ENCODE measurements around the gene EML2.

Gene EML2

DNA sequence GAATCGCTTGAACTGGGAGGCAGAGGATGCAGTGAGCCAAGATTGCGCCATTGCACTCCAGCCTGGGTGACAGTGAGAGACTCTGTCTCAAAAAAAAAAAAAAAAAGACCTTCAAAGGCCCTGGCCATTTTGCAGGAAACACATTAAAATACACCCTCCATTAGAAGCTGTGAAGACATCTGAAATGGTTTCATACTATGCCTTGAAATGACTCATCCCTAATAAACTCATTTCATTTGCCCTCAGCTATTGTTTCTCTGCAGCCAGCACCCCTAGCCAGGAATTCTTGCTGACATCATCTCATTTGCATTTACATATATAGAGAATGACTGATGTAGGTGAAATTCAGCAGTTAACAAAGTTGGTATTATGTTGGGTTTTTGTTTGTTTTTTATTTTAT is 8.7 kb downstream of the EML2 start (continued):
- TF ChIP-seq ZNF610 (tag by site-specific recombination; IDR thresholded peaks at IDR 0.05; ENCODE audit: borderline replicate concordance), result no peak
- no peak for TF ChIP-seq ZNF747 (tag by site-specific recombination; IDR thresholded peaks at IDR 0.05)
- TF ChIP-seq, protein P1, sequence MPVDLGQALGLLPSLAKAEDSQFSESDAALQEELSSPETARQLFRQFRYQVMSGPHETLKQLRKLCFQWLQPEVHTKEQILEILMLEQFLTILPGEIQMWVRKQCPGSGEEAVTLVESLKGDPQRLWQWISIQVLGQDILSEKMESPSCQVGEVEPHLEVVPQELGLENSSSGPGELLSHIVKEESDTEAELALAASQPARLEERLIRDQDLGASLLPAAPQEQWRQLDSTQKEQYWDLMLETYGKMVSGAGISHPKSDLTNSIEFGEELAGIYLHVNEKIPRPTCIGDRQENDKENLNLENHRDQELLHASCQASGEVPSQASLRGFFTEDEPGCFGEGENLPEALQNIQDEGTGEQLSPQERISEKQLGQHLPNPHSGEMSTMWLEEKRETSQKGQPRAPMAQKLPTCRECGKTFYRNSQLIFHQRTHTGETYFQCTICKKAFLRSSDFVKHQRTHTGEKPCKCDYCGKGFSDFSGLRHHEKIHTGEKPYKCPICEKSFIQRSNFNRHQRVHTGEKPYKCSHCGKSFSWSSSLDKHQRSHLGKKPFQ (tag by site-specific recombination; IDR thresholded peaks at IDR 0.05), result no peak
- no peak for TF ChIP-seq ZNF561 (tag by site-specific recombination; IDR thresholded peaks at IDR 0.05; ENCODE audit: borderline replicate concordance)
- TF ChIP-seq ZNF585B (tag by site-specific recombination; IDR thresholded peaks at IDR 0.05), result no peak
- TF ChIP-seq, protein P2, sequence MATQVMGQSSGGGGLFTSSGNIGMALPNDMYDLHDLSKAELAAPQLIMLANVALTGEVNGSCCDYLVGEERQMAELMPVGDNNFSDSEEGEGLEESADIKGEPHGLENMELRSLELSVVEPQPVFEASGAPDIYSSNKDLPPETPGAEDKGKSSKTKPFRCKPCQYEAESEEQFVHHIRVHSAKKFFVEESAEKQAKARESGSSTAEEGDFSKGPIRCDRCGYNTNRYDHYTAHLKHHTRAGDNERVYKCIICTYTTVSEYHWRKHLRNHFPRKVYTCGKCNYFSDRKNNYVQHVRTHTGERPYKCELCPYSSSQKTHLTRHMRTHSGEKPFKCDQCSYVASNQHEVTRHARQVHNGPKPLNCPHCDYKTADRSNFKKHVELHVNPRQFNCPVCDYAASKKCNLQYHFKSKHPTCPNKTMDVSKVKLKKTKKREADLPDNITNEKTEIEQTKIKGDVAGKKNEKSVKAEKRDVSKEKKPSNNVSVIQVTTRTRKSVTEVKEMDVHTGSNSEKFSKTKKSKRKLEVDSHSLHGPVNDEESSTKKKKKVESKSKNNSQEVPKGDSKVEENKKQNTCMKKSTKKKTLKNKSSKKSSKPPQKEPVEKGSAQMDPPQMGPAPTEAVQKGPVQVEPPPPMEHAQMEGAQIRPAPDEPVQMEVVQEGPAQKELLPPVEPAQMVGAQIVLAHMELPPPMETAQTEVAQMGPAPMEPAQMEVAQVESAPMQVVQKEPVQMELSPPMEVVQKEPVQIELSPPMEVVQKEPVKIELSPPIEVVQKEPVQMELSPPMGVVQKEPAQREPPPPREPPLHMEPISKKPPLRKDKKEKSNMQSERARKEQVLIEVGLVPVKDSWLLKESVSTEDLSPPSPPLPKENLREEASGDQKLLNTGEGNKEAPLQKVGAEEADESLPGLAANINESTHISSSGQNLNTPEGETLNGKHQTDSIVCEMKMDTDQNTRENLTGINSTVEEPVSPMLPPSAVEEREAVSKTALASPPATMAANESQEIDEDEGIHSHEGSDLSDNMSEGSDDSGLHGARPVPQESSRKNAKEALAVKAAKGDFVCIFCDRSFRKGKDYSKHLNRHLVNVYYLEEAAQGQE (tag by site-specific recombination; IDR thresholded peaks at IDR 0.05), result no peak
- TF ChIP-seq BCL11A (tag by site-specific recombination; IDR thresholded peaks at IDR 0.05; ENCODE audit: low read depth), result peak; percentile 52; the same call in 1 of the 2 replicates
- TF ChIP-seq ZBTB1 (tag by site-specific recombination; IDR thresholded peaks at IDR 0.05), result no peak
- TF ChIP-seq ZNF266 (tag by site-specific recombination; IDR thresholded peaks at IDR 0.05; ENCODE audit: low read depth), result no peak
- no peak for TF ChIP-seq OVOL3 (tag by site-specific recombination; IDR thresholded peaks at IDR 0.05)
- no peak for TF ChIP-seq BCL11B (tag by site-specific recombination; IDR thresholded peaks at IDR 0.05; ENCODE audit: low read depth)
- no peak for TF ChIP-seq ZNF785 (tag by site-specific recombination; IDR thresholded peaks at IDR 0.05)
- TF ChIP-seq, protein P3, sequence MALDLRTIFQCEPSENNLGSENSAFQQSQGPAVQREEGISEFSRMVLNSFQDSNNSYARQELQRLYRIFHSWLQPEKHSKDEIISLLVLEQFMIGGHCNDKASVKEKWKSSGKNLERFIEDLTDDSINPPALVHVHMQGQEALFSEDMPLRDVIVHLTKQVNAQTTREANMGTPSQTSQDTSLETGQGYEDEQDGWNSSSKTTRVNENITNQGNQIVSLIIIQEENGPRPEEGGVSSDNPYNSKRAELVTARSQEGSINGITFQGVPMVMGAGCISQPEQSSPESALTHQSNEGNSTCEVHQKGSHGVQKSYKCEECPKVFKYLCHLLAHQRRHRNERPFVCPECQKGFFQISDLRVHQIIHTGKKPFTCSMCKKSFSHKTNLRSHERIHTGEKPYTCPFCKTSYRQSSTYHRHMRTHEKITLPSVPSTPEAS (tag by site-specific recombination; IDR thresholded peaks at IDR 0.05), result no peak
- TF ChIP-seq ZNF23 (tag by site-specific recombination; IDR thresholded peaks at IDR 0.05; ENCODE audit: borderline replicate concordance), result no peak
- TF ChIP-seq, protein P4, sequence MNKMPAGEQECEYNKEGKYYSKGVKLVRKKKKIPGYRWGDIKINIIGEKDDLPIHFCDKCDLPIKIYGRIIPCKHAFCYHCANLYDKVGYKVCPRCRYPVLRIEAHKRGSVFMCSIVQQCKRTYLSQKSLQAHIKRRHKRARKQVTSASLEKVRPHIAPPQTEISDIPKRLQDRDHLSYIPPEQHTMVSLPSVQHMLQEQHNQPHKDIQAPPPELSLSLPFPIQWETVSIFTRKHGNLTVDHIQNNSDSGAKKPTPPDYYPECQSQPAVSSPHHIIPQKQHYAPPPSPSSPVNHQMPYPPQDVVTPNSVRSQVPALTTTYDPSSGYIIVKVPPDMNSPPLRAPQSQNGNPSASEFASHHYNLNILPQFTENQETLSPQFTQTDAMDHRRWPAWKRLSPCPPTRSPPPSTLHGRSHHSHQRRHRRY (tag by site-specific recombination; IDR thresholded peaks at IDR 0.05), result no peak
- TF ChIP-seq ZNF529 (tag by site-specific recombination; IDR thresholded peaks at IDR 0.05; ENCODE audit: insufficient replicate concordance), result no peak
- peak; percentile 34 for TF ChIP-seq SP3 (tag by site-specific recombination; IDR thresholded peaks at IDR 0.05)
- TF ChIP-seq SP2 (tag by site-specific recombination; IDR thresholded peaks at IDR 0.05), result no peak
- TF ChIP-seq ZNF311 (tag by site-specific recombination; IDR thresholded peaks at IDR 0.05; ENCODE audit: borderline replicate concordance), result no peak
- no peak for TF ChIP-seq ZNF223 (tag by site-specific recombination; IDR thresholded peaks at IDR 0.05)
- TF ChIP-seq WT1 (tag by site-specific recombination; IDR thresholded peaks at IDR 0.05), result no peak
- TF ChIP-seq ZBTB7A (tag by site-specific recombination; IDR thresholded peaks at IDR 0.05; ENCODE audit: low read depth), result no peak
- no peak for TF ChIP-seq ZNF433 (tag by site-specific recombination; IDR thresholded peaks at IDR 0.05; ENCODE audit: low read depth)
- no peak for TF ChIP-seq ZNF404 (tag by site-specific recombination; IDR thresholded peaks at IDR 0.05)
- TF ChIP-seq ZNF211 (tag by site-specific recombination; IDR thresholded peaks at IDR 0.05; ENCODE audit: low read depth), result no peak
- TF ChIP-seq KLF9 (tag by site-specific recombination; IDR thresholded peaks at IDR 0.05; ENCODE audit: low read depth), result no peak
- TF ChIP-seq ZNF19 (tag by site-specific recombination; IDR thresholded peaks at IDR 0.05; ENCODE audit: low read depth), result no peak
- TF ChIP-seq ZFP37 (tag by site-specific recombination; IDR thresholded peaks at IDR 0.05), result no peak
- TF ChIP-seq ZNF624 (tag by site-specific recombination; IDR thresholded peaks at IDR 0.05), result no peak
- TF ChIP-seq ZNF132 (tag by site-specific recombination; IDR thresholded peaks at IDR 0.05; ENCODE audit: borderline replicate concordance), result no peak
- peak; percentile 75 for TF ChIP-seq YY2 (tag by site-specific recombination; IDR thresholded peaks at IDR 0.05)
- TF ChIP-seq IKZF3 (tag by site-specific recombination; IDR thresholded peaks at IDR 0.05), result no peak
- TF ChIP-seq GLIS1 (tag by site-specific recombination; IDR thresholded peaks at IDR 0.05), result peak; percentile 80
- TF ChIP-seq PRDM1 (tag by site-specific recombination; IDR thresholded peaks at IDR 0.05), result 0 out of 2 replicates have a peak, but pooled peaks have one; percentile 42
- TF ChIP-seq ZIC2 (tag by site-specific recombination; IDR thresholded peaks at IDR 0.05), result no peak
